ENCODE data around the gene KMT5C.

KMT5C gene

DNA sequence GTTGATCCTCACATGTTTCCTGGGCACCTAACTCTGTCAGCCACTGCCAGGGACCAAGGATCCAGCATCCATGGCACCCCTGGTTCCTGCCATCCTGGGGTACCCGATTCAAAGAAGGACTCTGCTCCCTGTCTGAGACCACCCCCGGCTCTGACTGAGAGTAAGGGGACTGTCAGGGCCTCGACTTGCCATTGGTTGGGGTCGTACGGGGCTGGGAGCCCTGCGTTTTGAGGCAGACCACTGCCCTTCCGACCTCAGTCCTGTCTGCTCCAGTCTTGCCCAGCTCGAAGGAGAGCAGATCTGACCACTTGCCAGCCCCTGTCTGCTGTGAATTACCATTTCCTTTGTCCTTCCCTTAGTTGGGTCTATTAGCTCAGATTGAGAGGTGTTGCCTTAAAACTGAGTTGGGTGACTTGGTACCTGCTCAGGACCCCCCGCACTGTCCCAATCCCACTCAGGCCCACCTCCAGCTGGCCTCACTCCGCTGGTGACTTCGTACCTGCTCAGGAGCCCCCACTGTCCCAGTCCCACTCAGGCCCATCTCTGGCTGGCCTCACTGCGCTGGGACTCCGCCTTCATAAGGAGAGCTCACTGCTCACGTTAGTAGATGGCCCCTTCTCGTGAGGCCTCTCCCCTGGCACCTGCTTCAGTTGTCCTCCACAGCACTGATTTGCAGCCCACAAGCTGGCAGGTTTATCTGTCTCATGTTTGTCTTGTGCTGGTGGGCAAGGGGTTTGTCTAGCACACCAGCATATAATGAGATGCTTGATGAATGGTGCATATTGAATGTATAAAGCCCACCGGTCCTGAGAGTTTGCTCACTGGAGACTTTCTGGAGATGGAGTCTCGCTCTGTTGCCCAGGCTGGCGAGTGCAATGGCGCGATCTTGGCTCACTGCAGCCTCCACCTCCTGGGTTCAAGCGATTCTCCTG, 50.0 kb downstream of the KMT5C start:
- no peak for DNase-seq

GRCh38 chr19:55390461-55390880, 50.8 kb downstream of the KMT5C start:
- DNase-seq: no peak

DNA sequence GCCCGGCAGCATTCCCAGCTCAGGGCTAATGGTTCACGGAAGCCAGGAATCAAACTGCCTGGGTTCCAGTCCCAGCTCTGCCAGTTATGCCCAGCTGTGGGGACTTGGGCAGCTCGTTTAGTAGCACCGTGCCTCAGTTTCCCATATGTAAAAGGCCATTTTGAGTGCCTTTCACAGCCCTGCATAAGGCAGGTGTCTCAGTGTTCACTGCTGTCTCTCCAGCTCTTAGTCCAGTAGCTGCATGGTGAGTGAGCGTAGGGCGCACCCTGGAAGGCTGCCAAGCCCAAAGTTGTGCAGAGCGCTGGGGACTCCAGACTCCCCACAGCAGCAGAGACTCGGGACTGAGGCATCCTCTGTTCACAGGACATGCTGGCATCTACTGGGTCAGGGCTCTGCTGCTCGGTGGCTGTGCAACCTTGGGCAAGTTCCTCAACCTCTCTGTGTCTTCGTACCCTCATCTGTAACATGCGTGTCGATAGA, 51.6 kb downstream of the KMT5C start:
- DNase-seq: no peak

GRCh38 chr19:55391702-55392615, 52.3 kb downstream of the KMT5C start:
- DNase-seq: no peak

- DNase-seq: no peak
Observed at GRCh38 chr19:55392820-55393761, 53.4 kb downstream of the KMT5C start.
